Melanocyte of skin (primary cell): ENCODE results near the gene CLDN1. TPM values are rescaled to one million over a fixed set of nuclear protein-coding genes. Genes with fewer than 3 reads are reported as not detected.

Source experiments
- total RNA-seq, 2 donors: library from RNA; depleted of rRNA; stranded (reverse); fragments of >200 nt; gene quantifications; 2 replicates each; pipeline ENCODE4 v1.2.3, GENCODE V29; 2012

Gene CLDN1
- 1 to 10 TPM; 2.8 to 8.0 TPM for total RNA-seq

GRCh38 chr3:190321789-190322603 lies at the start of gene CLDN1:
TSS of gene CLDN1 (minus strand) at chr3:190322446. CDS start at chr3:190322206, 240 bp downstream.

Other genes with a start within 250 kb of the CLDN1 start
- gene P3H2, start 201.5 kb downstream of the CLDN1 start, total RNA-seq: under 1 TPM; under 0.01 TPM
- gene CLDN16, start 65.7 kb upstream of the CLDN1 start, total RNA-seq: not detected
- gene TMEM207, start 127.5 kb upstream of the CLDN1 start, total RNA-seq: not detected
- 100 to 1,000 TPM in 1 of 2 donors, 10 to 100 TPM in 1; 85.3 to 209 TPM for gene IL1RAP, start 191.6 kb upstream of the CLDN1 start, total RNA-seq